HG02571 (cell line): ENCODE results near the gene KIF21A.

Experiments
- ATAC-seq: cut with Tn5 transposase; IDR thresholded peaks from one replicate; pipeline ENCODE4 v1.9.1; 2021; ENCODE audit warnings: mild to moderate bottlenecking, moderate library complexity; ENCODE audit not compliant: unreplicated experiment

KIF21A gene

DNA sequence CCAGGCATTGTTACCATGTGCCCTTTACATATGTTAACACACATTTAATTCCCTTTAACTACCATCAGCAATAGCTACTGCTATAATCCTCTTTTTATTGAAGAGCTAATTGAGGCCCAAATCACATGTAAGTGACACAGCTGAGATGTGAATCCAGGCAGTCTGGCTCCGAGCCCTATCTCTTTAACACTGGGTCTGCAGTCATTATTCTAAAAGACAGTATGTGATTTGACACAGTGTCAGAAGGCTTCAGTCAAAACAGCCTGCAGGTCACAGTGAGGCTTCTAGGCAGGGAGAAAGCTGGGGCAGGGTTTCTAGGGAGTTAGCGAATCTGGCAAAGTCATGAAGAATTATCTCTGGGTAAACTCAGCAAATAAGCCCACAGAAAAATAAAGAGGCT, 148.2 kb downstream of the KIF21A start:
- no peak for ATAC-seq

DNA sequence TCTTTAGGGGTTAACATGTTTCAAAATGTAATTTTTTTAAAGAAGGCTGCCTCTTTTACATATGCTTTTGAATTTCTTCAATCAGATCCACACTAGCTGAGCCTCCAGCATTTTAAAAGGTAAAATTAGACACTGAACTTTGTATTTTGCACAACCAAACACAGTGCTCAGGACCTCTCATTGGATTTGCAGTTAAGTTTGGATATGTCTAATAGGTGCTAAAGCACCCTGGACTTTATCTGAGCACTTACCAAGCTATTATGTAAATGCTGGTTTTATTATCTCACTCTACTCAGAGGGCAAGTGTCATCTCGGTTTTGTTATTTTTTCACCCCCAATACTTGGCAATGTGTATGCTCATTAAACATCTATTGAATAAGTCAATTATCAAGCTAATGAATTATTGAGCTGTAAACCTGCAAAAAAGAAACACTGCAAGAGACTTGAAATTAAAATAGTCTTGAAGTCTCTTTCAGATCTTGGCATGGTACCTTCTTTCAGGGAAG, 150.7 kb downstream of the KIF21A start:
- ATAC-seq, result no peak

DNA sequence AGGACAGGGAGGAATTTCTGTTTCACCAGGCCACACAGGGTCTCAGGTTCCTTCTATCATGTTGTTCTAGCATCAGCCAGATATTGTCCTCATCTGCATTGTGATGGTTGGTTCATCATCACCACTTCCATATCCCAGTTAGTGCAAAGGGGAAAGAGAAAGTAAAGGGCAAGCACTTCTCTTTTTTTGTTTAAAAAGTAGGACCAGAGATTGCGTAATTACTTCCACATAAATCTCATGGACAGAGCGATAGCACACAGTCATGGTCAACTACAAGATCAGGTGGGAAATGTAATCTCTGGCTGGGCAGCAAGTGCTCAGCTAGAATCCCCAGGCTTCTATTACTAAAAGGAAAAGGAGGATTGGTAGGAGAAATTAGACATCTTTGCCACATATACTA, 155.1 kb downstream of the KIF21A start:
- ATAC-seq, result no peak

DNA sequence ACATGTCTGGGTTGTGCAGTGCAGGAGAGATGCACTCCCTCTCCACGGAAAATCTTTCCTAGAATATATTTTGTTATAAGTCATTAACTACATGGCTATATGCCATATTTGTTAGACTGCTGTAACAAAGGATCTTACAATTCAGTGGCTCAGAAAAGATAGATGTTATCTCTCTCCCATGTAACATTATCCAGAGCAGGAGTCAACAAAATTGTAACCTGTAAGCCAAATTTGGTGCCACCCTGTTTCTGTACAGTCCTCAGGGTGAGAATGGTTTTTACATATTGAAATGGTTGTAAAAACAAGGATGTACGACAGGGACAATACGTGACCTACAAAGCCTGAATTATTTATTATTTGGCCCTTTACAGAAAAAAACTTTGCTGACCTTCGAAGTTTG, 155.5 kb downstream of the KIF21A start:
- no peak for ATAC-seq

DNA sequence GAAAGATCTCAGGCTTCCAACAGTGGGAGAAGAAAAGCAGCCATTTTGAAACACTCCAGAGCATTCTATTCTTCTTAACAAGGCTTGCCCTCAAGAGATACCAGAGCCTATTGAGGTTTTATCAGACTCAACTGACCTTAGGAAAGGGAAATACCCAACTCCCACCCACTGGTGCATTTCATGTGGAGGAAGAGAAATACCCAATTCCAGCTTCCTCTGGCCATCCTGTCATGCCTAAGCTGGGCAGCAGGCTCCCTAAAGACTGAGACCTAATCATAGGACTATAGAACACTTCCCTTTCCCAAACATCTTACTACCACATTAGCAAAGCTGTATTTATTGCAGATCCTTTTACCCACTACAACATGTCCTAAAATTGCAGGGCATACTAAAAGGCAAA, 164.5 kb downstream of the KIF21A start:
- no peak for ATAC-seq

DNA sequence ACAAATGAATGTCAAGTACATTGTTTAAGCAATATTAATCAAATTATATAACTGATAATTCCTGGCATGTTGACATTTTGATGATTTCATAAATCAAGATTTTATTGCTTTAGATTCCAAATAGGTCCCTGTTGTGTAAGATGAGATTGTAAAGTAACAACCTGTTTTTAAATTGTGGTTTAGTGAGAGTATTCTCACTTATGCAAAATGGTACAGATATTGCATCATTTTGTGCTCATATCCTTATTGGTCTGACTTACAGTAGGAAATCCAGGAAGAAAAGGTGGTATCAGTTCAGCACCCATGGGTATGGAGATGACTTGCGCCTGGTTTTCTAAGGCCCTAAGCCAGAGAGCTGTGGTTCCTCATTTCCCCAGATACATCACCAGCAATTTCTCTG, 165.5 kb downstream of the KIF21A start:
- no peak for ATAC-seq

DNA sequence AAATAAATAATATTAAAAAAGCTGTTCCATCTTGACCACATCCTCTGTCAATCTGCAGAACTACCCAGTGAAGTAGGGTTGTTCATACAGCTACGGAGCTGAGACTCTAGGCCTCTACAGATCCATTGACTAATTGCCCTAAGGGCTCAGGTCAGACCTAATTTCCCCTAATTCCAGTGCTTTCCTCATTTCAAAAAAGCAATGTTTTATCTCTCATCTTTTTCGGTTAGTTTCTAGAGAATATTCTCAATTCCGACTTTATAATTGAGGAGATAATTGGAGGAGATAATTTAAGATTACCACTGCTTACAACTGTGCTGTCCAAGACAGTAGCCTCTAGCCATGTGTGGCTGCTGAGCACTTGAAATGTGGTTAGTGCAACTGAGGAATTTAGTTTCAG, 167.1 kb downstream of the KIF21A start:
- no peak for ATAC-seq

DNA sequence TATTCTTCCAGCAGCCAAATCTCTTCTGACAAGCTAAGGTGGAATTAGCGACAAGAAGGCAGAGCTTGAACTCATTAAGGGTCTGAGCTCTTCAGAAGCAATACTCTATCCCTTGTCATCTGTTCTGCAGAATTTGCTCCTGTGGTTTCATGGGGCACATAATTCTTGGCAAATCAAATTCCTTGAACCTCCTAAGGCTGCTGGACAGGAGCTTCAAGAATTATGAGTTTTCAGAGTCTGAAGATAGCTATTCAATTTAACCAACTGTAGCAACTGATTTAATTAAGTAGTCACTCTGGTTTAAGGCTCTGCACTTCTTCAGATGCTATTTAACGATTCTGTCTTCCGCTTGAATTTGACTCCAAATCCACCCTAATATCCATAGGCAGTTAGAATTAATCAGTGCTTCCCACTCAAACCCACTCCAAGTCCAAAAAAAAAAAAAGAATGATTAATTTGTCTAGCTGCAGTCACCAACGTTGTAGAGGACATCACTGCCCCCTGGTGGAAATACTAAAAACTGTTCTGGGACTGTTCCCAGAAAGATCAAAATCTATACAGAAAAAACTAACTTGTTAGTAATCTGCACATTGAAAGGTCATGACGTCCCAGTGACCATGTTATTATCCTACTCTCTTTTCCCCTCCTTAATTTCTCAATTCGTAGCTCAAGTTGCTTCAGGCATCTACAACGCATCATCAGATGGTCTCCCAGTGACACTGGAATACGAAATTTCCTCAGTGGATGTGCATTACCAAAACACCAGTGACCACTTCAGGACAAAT, 169.9 kb downstream of the KIF21A start:
- peak; percentile 53 for ATAC-seq

DNA sequence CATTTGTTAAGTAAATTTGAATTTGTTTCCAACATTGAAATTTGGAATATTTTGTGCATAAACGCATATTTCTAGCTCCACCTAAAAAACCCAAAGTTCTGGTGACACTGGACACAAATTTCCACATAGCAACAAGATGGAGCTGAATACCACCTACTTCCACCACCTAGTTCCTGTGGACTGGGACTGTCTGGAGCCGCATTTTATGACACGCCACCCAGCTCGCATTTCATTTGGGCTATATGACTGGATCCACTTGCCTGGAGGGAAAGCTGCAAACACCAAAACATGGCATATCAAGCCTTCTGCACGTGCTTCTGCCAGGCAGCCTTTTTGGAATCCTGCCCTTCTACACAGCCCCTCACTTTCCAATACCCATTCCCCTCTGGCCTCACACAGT, 173.4 kb downstream of the KIF21A start:
- no peak for ATAC-seq

DNA sequence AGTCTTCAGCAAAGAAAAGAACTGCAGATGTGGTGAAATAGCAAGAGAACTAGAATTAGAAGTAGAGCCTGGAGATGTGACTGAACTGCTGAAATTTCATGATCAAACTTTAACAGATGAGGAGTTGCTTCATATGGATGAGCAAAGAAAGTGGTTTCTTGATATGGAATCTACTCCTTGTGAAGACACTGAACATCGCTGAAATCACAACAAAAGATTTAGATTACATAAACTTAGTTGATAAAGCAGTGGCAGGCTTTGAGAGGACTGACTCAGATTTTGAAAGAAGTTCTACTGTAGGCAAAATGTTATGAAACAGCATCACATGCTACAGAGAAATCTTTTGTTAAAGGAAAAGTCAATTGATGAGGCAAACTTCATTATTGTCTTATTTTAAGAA, 175.0 kb downstream of the KIF21A start:
- no peak for ATAC-seq

DNA sequence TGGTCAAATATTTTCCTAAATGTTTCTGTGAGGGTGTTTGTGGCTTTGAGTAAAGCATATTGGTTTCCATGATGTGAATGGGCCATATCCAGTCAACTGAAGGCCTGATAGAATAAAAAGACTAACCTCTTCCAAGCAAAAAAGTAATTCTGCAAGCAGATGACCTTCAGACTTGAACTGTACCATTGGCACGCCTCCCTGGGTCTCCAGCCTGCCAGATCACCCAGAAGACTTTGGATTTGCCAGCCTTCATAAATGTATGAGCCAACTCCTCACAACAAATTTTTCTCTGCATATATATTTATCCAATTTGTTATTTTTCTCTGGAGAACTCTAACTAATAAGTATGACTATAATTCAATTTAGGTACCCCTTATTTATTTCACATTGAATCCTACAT, 190.3 kb downstream of the KIF21A start:
- ATAC-seq, result no peak
